ENCODE results near the gene SCARB1. TPM values are rescaled to one million over a fixed set of nuclear protein-coding genes. Genes with fewer than 3 reads are reported as not detected.

The SCARB1 gene
- total and polyA plus RNA-seq, 2 of the 13 experiments (the other 11 are each of a cell fraction or from before 2014, with no cell fraction given), result 63.4 to 160 TPM

- no peak for TF ChIP-seq YY1 (IDR thresholded peaks at IDR 0.05; ENCODE audit: insufficient read depth, insufficient replicate concordance, low read depth, low read length)
- TF ChIP-seq ZNF749 (CRISPR knock-in tag; IDR thresholded peaks at IDR 0.05; ENCODE audit: borderline replicate concordance), result no peak
- TF ChIP-seq RFXANK (CRISPR knock-in tag; IDR thresholded peaks at IDR 0.05), result no peak
Observed at GRCh38 chr12:124754949-124755800, 108.5 kb downstream of the SCARB1 start (continued).

GRCh38 chr12:124754491-124754890 is 109.2 kb downstream of the SCARB1 start:
- Histone ChIP-seq H3K4me2 (ENCODE audit: low read depth, low read length) (no peak overlapping the region), H3K4me1 (ENCODE audit: insufficient read depth, low read length) (peaks cover 26% of the 10 kb centered on the region), H3K9ac (ENCODE audit: insufficient read depth, low read depth, low read length) (no peak overlapping the region), H3K36me3 (replicated peaks in 1 of 2; ENCODE audit: control insufficient read depth in 1 of 2, insufficient read depth in 2 of 2, low read length in 2 of 2) (no peaks in the 10 kb centered on the region), H3K79me2 (ENCODE audit: insufficient read depth, low read length) (no peaks in the 10 kb centered on the region), H2AFZ (ENCODE audit: low read length) (no peak overlapping the region), H3K9me3 (ENCODE audit: low read length) (no peaks in the 10 kb centered on the region; the same call in 1 of the 2 replicates), H3K27ac (ENCODE audit: extremely low read length, insufficient read depth, low read length) (no peak overlapping the region), H4K20me1 (ENCODE audit: insufficient read depth, low read length) (no peaks in the 10 kb centered on the region), H3K27me3 (ENCODE audit: control insufficient read depth in 1 of 2, insufficient read depth in 2 of 2, low read length in 2 of 2) (peaks cover 5 to 50% of the 10 kb centered on the region in 2 experiments; a peak in 4 of 5 replicates), H3K4me3 (replicated peaks in 1 of 3; ENCODE audit: insufficient read depth in 1 of 3, low read depth in 2 of 3, low read length in 3 of 3) (no peak overlapping the region)
- ChIA-PET POLR2A (no interaction called here), CTCF (ENCODE audit: low intra/inter-chr PET ratio, low total read pairs) (no interaction called here)
- ATAC-seq, result no peak
- intact Hi-C loops (cut with micrococcal nuclease; ENCODE audit: unreplicated experiment) (no loop called here), in situ Hi-C loops (cut with HindIII; ENCODE audit: extremely low pct_ligation_motif_present, low pct_unique_long_range_greater_than_20kb) (no loop called here)
- FAIRE-seq, result no peak
- no peak for TF ChIP-seq PHF20 (CRISPR knock-in tag; IDR thresholded peaks at IDR 0.05)
- no TSS peak for BruUV-seq (replicated peaks)
- no peak for DNase-seq (ENCODE audit: low spot score)
- 86% methylated on average over 5 of the region's 7 CpGs for WGBS (ENCODE audit: low lambda C conversion rate)

- Histone ChIP-seq H3K9ac (ENCODE audit: insufficient read depth, low read depth, low read length) (no peak overlapping the region), H4K20me1 (ENCODE audit: insufficient read depth, low read length) (no peaks in the 10 kb centered on the region), H3K4me3 (replicated peaks in 1 of 3; ENCODE audit: insufficient read depth in 1 of 3, low read depth in 2 of 3, low read length in 3 of 3) (no peak overlapping the region), H3K79me2 (ENCODE audit: insufficient read depth, low read length) (no peaks in the 10 kb centered on the region), H3K4me1 (ENCODE audit: insufficient read depth, low read length) (peaks cover 26% of the 10 kb centered on the region), H2AFZ (ENCODE audit: low read length) (no peak overlapping the region), H3K9me3 (ENCODE audit: low read length) (no peaks in the 10 kb centered on the region; the same call in 1 of the 2 replicates), H3K4me2 (ENCODE audit: low read depth, low read length) (no peak overlapping the region), H3K27ac (ENCODE audit: extremely low read length, insufficient read depth, low read length) (no peak overlapping the region), H3K27me3 (ENCODE audit: control insufficient read depth in 1 of 2, insufficient read depth in 2 of 2, low read length in 2 of 2) (peaks cover 5 to 50% of the 10 kb centered on the region in 2 experiments; a peak in 4 of 5 replicates), H3K36me3 (replicated peaks in 1 of 2; ENCODE audit: control insufficient read depth in 1 of 2, insufficient read depth in 2 of 2, low read length in 2 of 2) (no peaks in the 10 kb centered on the region)
- ChIA-PET CTCF (ENCODE audit: low intra/inter-chr PET ratio, low total read pairs) (no interaction called here), POLR2A (interaction anchor here (0.7 kb wide), 1 partner anchor 24 kb away, joined by 3 read pairs; no protein-coding TSS in a partner anchor)
- no peak for ATAC-seq
- DNase-seq (ENCODE audit: low spot score), result no peak
- TF ChIP-seq ZNF75D (CRISPR knock-in tag; IDR thresholded peaks at IDR 0.05; ENCODE audit: borderline replicate concordance) (no peak), KLF11 (CRISPR knock-in tag; IDR thresholded peaks at IDR 0.05) (no peak), MTA1 (CRISPR knock-in tag; IDR thresholded peaks at IDR 0.05; ENCODE audit: borderline replicate concordance) (no peak), ZNF510 (CRISPR knock-in tag; IDR thresholded peaks at IDR 0.05; ENCODE audit: low read depth) (no peak), RBAK (CRISPR knock-in tag; IDR thresholded peaks at IDR 0.05) (peak; percentile 89)
- 77% methylated on average over 4 of the region's 4 CpGs for WGBS (ENCODE audit: low lambda C conversion rate)
- in situ Hi-C loops (cut with HindIII; ENCODE audit: extremely low pct_ligation_motif_present, low pct_unique_long_range_greater_than_20kb), result no loop called here
- FAIRE-seq, result no peak
- no TSS peak for BruUV-seq (replicated peaks)
- intact Hi-C loops (cut with micrococcal nuclease; ENCODE audit: unreplicated experiment), result no loop called here
Observed at GRCh38 chr12:124753993-124754392, 109.7 kb downstream of the SCARB1 start.
